GM19468 (cell line): Measurements from ENCODE around the gene STAMBPL1.

Experiments used
- ATAC-seq: cut with Tn5 transposase; IDR thresholded peaks from one replicate; pipeline ENCODE4 v1.9.1; 2021; ENCODE audit warnings: mild to moderate bottlenecking, moderate library complexity, moderate number of reproducible peaks; ENCODE audit not compliant: unreplicated experiment; ENCODE audit errors: extremely low read depth

Gene STAMBPL1

DNA sequence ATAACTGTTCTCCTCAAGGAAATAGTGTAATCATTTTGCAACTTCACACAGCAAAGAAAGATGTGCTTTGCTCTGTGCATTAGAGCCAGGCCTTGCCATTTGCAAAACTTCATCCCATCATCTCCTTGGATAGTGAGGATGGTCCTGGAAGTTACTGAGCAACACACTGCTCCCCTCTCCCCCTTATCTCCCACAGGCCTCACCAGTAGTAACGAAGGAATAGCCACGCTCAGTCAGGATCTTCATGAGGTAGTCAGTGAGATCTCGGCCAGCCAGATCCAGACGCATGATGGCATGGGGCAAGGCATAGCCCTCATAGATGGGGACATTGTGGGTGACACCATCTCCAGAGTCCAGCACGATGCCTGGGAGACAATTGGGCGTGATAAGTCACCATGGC lies 61.0 kb downstream of the STAMBPL1 start:
- ATAC-seq: no peak

GRCh38 chr10:88943778-88944177 lies 63.7 kb downstream of the STAMBPL1 start:
- ATAC-seq: no peak

GRCh38 chr10:88944813-88945212 lies 64.8 kb downstream of the STAMBPL1 start:
- ATAC-seq: no peak

DNA sequence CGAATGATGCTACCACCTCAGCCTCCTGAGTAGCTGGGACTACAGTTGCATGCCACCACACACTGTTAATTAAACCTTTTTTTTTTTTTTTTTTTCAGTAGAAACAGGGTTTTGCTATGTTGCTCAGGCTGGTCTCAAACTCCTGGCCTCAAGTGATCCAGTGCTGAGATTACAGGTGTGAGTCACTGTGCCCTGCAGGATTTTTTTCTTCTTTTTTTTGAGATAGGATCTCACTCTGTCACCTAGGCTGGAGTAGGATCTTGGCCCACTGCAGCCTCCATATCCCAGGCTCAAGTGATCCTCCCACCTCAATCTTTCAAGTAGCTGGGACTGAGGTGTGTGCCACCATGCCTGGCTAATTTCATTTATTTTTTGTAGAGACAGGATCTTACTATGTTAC lies 66.2 kb downstream of the STAMBPL1 start:
- no peak for ATAC-seq

DNA sequence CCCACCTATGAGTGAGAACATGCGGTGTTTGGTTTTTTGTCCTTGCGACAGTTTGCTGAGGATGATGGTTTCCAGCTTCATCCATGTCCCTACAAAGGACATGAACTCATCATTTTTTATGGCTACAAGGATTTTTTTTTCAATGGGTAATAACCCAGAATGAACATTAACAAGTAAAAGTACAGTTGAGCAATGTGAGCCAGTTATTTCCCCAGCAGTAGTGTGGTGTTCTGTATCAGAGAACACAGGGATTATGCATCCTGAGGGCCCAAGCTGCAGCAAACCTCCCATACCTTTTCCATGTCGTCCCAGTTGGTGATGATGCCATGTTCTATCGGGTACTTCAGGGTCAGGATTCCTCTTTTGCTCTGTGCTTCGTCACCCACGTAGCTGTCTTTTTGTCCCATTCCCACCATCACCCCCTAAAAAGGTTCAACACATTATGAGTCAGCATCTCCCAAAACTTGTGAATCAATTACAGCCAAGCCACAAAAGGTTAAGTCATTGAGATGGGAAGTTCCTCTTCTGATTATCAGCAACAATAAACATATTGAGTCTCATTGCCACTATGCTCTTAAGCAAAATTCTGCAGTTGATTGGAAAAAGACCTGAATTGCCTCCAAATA lies 67.0 kb downstream of the STAMBPL1 start:
- no peak for ATAC-seq

GRCh38 chr10:88949051-88949450 lies 69.0 kb downstream of the STAMBPL1 start:
- no peak for ATAC-seq

DNA sequence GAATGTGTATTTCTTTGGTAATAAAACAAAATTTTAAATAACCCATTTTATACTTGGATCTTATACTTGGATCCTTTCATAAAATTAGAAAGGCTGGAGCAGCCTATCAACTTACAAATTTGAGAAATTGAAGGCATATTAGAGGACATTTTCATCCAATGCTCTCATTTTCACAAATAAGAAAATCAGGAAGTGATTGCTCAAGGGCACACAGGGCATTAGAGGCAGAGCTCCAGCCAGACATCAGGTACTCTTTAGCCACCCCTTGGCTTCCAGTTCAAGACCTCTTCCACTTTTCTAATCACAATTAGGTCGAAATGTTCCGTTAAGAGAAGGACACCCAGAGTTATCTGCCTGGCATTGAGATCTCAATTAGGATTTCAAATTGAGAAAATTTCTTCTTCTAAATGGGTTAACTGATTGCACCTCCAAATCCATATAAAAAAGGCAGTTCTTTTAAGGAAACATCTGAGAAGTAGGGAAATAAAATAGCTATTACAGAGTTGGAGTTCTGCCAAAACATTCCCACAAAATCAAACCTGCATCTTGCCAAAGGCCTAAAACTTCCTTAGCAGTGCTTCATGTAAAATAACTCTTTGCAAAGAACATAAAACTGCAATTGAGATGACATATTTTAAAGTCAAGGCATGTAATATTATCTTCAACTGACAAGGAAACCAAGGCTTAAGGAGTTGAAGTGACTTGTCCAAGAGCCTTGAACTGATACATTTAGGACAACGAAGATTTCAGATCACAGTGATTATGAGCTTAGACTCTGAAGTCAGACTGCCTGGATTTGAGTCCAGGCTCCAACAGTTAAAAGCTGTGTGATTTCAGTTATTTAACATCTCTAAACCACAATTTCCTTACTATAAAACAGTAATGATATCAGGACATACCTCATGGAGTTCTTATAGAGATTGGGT lies 70.1 kb downstream of the STAMBPL1 start:
- no peak for ATAC-seq

DNA sequence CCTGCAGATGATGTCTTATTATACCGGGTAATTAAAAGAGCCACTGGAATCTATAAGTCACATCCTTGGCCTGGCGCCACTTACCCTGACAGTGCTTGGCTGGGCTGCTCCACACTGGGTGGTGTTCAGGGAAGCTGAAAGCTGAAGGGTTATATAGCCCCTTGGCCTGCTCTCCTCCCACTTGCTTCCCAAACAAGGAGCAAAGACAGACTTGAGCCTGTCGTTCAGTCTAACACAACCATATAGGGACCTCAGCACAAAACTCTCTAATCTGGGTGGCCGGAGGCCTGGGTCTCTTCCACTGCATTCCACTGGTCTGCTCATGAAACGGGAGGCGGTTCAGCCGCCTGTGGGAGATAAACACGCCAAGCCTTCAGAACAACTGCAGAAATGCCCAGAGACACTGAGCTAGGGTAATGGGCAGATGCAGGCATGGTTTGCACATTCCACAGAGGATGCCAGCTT lies 72.6 kb downstream of the STAMBPL1 start, which contains the start of gene ACTA2:
Gene ACTA2 (minus strand): TSS at position 127 of the 465 bp plus-strand sequence. CDS start 3,843 bp downstream, outside the sequence.
- no peak for ATAC-seq

- no peak for ATAC-seq
Observed at GRCh38 chr10:88953662-88954061, 73.6 kb downstream of the STAMBPL1 start.

GRCh38 chr10:88954458-88955083 lies 74.5 kb downstream of the STAMBPL1 start:
- no peak for ATAC-seq

DNA sequence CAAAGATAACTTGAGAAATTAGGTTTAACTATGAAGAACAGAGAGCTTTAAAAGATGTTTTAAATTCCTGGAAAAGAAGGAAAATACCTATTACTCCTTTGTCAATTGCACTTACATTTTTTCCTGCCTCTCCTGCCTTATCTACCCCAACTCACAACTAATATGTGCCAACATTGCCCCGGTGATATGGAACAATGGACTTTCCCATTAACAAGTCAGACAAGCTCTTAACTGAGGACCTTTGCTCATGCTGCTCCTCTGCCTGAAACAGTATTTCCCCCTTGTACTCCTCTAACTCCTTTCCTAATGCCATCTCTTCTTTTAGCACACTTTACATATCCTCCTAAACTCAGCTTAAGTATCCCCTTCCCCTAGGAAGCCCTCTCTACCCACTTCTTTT lies 77.3 kb downstream of the STAMBPL1 start:
- ATAC-seq: no peak

- ATAC-seq: no peak
Observed at GRCh38 chr10:88958721-88959120, 78.7 kb downstream of the STAMBPL1 start.

DNA sequence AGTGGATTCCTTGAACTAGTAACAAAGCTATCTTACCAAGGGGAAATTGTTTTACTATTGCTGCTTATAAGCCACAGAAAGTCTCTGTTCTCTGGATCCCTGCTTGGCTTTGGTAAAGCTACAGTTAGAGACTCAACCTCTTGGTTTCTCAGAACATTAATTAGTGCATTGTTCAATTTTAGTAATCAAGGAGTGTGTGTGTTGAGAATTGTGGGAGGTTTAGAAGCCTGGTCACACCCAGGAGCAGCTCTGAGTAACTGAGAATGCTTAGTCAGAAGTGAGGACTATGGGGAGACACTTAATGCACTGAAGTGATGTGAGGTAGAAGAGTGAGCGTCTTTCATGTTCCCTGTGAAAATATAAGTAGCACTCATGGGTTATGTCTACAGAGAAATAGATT lies 80.8 kb downstream of the STAMBPL1 start:
- no peak for ATAC-seq

- ATAC-seq: no peak
Observed at GRCh38 chr10:88961266-88961665, 81.2 kb downstream of the STAMBPL1 start.

GRCh38 chr10:88962336-88962735 lies 82.3 kb downstream of the STAMBPL1 start:
- ATAC-seq: no peak

- no peak for ATAC-seq
Observed at GRCh38 chr10:88963318-88963717, 83.3 kb downstream of the STAMBPL1 start.

- no peak for ATAC-seq
Observed at GRCh38 chr10:88964360-88964759, 84.3 kb downstream of the STAMBPL1 start.

DNA sequence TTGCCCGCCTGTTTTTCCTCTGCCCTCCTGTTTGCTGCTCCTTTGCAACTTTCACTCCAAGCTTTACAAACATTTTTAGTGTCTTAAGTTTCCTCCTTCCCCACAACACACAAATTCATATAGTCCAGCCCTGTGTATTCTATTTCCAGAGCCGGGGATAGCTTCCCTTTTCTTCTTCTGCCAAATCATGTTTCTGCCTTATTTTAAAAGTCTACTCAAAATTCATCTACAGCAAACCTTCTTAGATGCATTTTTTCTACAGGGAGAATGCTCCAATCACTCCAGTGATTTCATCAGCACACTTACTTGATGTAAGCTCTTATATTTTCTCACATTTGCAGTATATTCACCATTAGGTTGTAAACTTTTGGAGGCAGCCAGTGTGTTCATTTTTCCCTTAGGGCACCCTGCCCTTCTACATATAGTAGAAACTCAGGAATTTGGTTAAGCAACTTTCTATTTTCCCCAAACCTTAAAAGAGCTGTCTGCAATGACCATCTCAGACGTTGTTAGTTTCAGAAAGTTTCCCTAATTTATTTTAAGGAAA lies 84.9 kb downstream of the STAMBPL1 start:
- no peak for ATAC-seq

GRCh38 chr10:88966797-88967196 lies 86.8 kb downstream of the STAMBPL1 start:
- ATAC-seq: no peak

- no peak for ATAC-seq
Observed at GRCh38 chr10:88968391-88968790, 88.3 kb downstream of the STAMBPL1 start.
